Sigmoid colon (tissue), 4 donors: Measurements from ENCODE around the gene COL6A2.

Experiments
- EP300 ChIP-seq, 4 donors: sonication (generic); formaldehyde crosslinking; IDR thresholded peaks; one replicate each; pipeline ENCODE4 v1.6.1; 2017; ENCODE audit warnings: antibody characterized with exemption in 4 of 4
- POLR2AphosphoS5 ChIP-seq, 4 donors: sonication (generic); formaldehyde crosslinking; IDR thresholded peaks; one replicate each; pipeline ENCODE4 v1.6.1; 2017; ENCODE audit warnings: antibody characterized with exemption in 4 of 4
- TF ChIP-seq, protein P1 (sequence below), 4 experiments: fragments of 450-650 bp in 3 of 4; fragments of 200-600 bp in 1 of 4; IDR thresholded peaks; one replicate each; pipeline ENCODE4 v1.5.1; 2016 to 2019; ENCODE audit warnings: antibody characterized with exemption in 4 of 4, mild to moderate bottlenecking in 3 of 4, moderate library complexity in 2 of 4

DNA sequence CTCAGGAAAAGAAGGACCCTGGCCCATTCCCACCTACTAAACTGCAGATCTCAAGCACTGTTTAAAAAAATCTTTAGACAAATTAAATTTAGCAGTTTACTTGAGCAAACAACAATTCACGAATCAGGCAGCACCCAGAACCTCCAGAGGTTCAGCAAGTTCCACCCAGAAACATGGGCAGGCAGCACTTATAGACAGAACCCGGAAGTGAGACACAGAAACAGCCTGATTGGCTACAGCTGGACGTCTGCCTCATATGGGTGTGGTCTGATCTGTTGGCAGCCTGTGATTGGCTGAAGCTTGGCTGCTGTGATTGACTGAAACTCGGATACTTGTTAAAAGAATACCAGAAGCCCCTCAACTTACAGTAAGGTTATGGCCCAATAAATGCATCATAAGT lies 34.7 kb upstream of the COL6A2 start:
- TF ChIP-seq, protein P1, sequence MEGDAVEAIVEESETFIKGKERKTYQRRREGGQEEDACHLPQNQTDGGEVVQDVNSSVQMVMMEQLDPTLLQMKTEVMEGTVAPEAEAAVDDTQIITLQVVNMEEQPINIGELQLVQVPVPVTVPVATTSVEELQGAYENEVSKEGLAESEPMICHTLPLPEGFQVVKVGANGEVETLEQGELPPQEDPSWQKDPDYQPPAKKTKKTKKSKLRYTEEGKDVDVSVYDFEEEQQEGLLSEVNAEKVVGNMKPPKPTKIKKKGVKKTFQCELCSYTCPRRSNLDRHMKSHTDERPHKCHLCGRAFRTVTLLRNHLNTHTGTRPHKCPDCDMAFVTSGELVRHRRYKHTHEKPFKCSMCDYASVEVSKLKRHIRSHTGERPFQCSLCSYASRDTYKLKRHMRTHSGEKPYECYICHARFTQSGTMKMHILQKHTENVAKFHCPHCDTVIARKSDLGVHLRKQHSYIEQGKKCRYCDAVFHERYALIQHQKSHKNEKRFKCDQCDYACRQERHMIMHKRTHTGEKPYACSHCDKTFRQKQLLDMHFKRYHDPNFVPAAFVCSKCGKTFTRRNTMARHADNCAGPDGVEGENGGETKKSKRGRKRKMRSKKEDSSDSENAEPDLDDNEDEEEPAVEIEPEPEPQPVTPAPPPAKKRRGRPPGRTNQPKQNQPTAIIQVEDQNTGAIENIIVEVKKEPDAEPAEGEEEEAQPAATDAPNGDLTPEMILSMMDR (IDR thresholded peaks at IDR 0.05): no peak
- TF ChIP-seq EP300 (IDR thresholded peaks at IDR 0.05) (no peak), POLR2AphosphoS5 (IDR thresholded peaks at IDR 0.05) (no peak)
